DOHH2 (cell line): ENCODE measurements around the gene VGLL4.

Experiments used
- EZH2phosphoT487 ChIP-seq: fragments of 200-600 bp; sonication (generic); IDR thresholded peaks from 2 replicates; pipeline ENCODE4 v1.6.1; 2017; ENCODE audit warnings: borderline replicate concordance, mild to moderate bottlenecking, antibody characterized with exemption, low read length, moderate library complexity, mixed read lengths
- TF ChIP-seq, protein P1 (sequence below): fragments of 200-600 bp; sonication (generic); IDR thresholded peaks from one replicate; pipeline ENCODE4 v1.5.1; 2014; ENCODE audit warnings: antibody characterized with exemption, mild to moderate bottlenecking, low read depth, low read length; ENCODE audit not compliant: poor library complexity, severe bottlenecking

DNA sequence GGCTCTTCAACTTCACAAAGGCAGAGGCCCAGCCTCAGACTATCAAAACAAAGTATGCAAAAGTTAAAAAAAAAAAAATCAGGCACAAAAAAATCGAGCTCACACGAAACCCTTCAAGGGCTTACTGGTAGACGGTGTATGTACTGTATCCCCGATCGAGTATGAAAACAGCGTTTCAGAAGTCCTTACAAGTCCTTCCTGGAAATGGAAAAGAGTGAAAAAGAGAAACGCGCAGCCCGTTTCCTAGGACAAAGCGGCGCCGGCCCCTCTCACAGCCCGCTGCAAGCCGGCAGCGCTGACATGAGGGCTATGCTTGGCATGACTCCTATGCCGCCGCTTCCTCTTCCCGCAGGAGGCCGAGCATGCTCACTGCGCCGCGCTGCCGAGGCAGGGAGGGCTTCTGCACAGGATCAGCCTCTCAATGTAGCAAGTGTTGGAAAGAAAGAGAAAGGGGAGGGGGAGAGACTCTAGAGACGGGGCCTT lies at the start of gene VGLL4:
- TF ChIP-seq, protein P1, sequence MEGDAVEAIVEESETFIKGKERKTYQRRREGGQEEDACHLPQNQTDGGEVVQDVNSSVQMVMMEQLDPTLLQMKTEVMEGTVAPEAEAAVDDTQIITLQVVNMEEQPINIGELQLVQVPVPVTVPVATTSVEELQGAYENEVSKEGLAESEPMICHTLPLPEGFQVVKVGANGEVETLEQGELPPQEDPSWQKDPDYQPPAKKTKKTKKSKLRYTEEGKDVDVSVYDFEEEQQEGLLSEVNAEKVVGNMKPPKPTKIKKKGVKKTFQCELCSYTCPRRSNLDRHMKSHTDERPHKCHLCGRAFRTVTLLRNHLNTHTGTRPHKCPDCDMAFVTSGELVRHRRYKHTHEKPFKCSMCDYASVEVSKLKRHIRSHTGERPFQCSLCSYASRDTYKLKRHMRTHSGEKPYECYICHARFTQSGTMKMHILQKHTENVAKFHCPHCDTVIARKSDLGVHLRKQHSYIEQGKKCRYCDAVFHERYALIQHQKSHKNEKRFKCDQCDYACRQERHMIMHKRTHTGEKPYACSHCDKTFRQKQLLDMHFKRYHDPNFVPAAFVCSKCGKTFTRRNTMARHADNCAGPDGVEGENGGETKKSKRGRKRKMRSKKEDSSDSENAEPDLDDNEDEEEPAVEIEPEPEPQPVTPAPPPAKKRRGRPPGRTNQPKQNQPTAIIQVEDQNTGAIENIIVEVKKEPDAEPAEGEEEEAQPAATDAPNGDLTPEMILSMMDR, result no peak
- no peak for TF ChIP-seq EZH2phosphoT487
